Calu3 (cell line): ENCODE measurements around the gene MTHFD1. TPM values are rescaled to one million over a fixed set of nuclear protein-coding genes. Genes with fewer than 3 reads are reported as not detected.

Source experiments
- BruUV-seq: library from RNA; stranded (reverse); fragments of 400-500 nt; replicated peaks from 2 replicates; lab custom pipeline; 2021; lab: Mats Ljungman, UMichigan
- CTCF ChIA-PET: fragments of 300-600 bp; sonication (Branson Sonifier 250); formaldehyde crosslinking; loops from one replicate; lab custom pipeline; 2022; ENCODE audit warnings: antibody characterized with exemption; lab: Charles Lee
- DNase-seq: peaks from one replicate; pipeline ENCODE4 v3.0.0; 2022
- H3K27ac Mint-ChIP-seq: one replicate; pipeline ENCODE4 v1.8.0; 2022; ENCODE audit warnings: mixed read lengths; ENCODE audit not compliant: unreplicated experiment
- H3K27me3 Mint-ChIP-seq: one replicate; pipeline ENCODE4 v1.8.0; 2022; ENCODE audit warnings: mixed read lengths; ENCODE audit not compliant: unreplicated experiment
- H3K36me3 Mint-ChIP-seq: one replicate; pipeline ENCODE4 v1.8.0; 2022; ENCODE audit warnings: mild to moderate bottlenecking, moderate library complexity, mixed read lengths; ENCODE audit not compliant: insufficient read depth, unreplicated experiment
- H3K4me1 Mint-ChIP-seq: one replicate; pipeline ENCODE4 v1.8.0; 2022; ENCODE audit warnings: mild to moderate bottlenecking, low read depth, mixed read lengths; ENCODE audit not compliant: unreplicated experiment
- H3K4me3 Mint-ChIP-seq: one replicate; pipeline ENCODE4 v1.8.0; 2022; ENCODE audit warnings: mild to moderate bottlenecking, low read depth, moderate library complexity, mixed read lengths; ENCODE audit not compliant: unreplicated experiment
- H3K9me3 Mint-ChIP-seq: one replicate; pipeline ENCODE4 v1.8.0; 2022; ENCODE audit warnings: low read depth, mixed read lengths; ENCODE audit not compliant: unreplicated experiment
- CTCF ChIP-seq: fragments of 200-600 bp; IDR thresholded peaks from one replicate; pipeline ENCODE4 v1.8.0; 2022; ENCODE audit warnings: antibody characterized with exemption; ENCODE audit not compliant: unreplicated experiment
- intact Hi-C: fragments of 100-400 bp; cut with micrococcal nuclease; formaldehyde crosslinking; loops from one replicate; pipeline ENCODE4 v1.10.0; 2022; ENCODE audit not compliant: unreplicated experiment
- total RNA-seq: library from RNA; stranded (reverse); gene quantifications from 2 replicates; pipeline ENCODE4 v1.2.3, GENCODE V29; 2022

The MTHFD1 gene
- total RNA-seq, 1 experiment from 2014 or later: 164 TPM

GRCh38 chr14:64400829-64401459 lies 12.8 kb downstream of the MTHFD1 start:
- TF ChIP-seq CTCF: no peak
- CTCF ChIA-PET: no interaction called here
- no peaks in the 10 kb centered on the region for H3K4me1 Mint-ChIP-seq

GRCh38 chr14:64401949-64402348 lies 13.8 kb downstream of the MTHFD1 start:
- Mint-ChIP-seq H3K27me3 (no peaks in the 10 kb centered on the region), H3K9me3 (no peaks in the 10 kb centered on the region), H3K4me1 (no peaks in the 10 kb centered on the region), H3K27ac (no peak overlapping the region), H3K36me3 (peaks cover 16% of the 10 kb centered on the region), H3K4me3 (no peak overlapping the region)
- no peak for TF ChIP-seq CTCF
- no peak for DNase-seq
- BruUV-seq: no TSS peak
- intact Hi-C loops: no loop called here
- CTCF ChIA-PET: no interaction called here

More at GRCh38 chr14:64400829-64401459, 12.8 kb downstream of the MTHFD1 start:
- H3K27ac Mint-ChIP-seq: no peak overlapping the region
- H3K36me3 Mint-ChIP-seq: peaks cover 16% of the 10 kb centered on the region
- H3K27me3 Mint-ChIP-seq: no peaks in the 10 kb centered on the region
- intact Hi-C loops: no loop called here
- no TSS peak for BruUV-seq
- DNase-seq: no peak
- H3K4me3 Mint-ChIP-seq: no peak overlapping the region
- no peaks in the 10 kb centered on the region for H3K9me3 Mint-ChIP-seq

- intact Hi-C loops: no loop called here
- no peak for DNase-seq
- CTCF ChIA-PET: interaction anchor here (0.6 kb wide), 1 partner anchor 29 kb away, joined by 5 read pairs; no protein-coding TSS in a partner anchor
- Mint-ChIP-seq H3K27me3 (no peaks in the 10 kb centered on the region), H3K27ac (no peak overlapping the region), H3K9me3 (no peaks in the 10 kb centered on the region), H3K4me1 (no peaks in the 10 kb centered on the region), H3K4me3 (no peak overlapping the region), H3K36me3 (peaks cover 16% of the 10 kb centered on the region)
- no peak for TF ChIP-seq CTCF
- no TSS peak for BruUV-seq
These were observed 17.1 kb downstream of the MTHFD1 start for GRCh38 chr14:64405295-64405694.

- Mint-ChIP-seq H3K9me3 (no peaks in the 10 kb centered on the region), H3K36me3 (peaks cover 18% of the 10 kb centered on the region), H3K4me1 (no peaks in the 10 kb centered on the region), H3K4me3 (no peak overlapping the region), H3K27ac (no peak overlapping the region), H3K27me3 (no peaks in the 10 kb centered on the region)
- CTCF ChIA-PET: interaction anchor here (0.7 kb wide), 2 partner anchors 39 to 643 kb away, joined by 3 to 4 read pairs; no protein-coding TSS in a partner anchor
- no peak for TF ChIP-seq CTCF
- intact Hi-C loops: no loop called here
- DNase-seq: no peak
- no TSS peak for BruUV-seq
These were observed 19.2 kb downstream of the MTHFD1 start for GRCh38 chr14:64407329-64407728.
